ENCODE results near the gene RCBTB1. TPM values are rescaled to one million over a fixed set of nuclear protein-coding genes. Genes with fewer than 3 reads are reported as not detected.

Gene RCBTB1
- total RNA-seq = 30.9 TPM

DNA sequence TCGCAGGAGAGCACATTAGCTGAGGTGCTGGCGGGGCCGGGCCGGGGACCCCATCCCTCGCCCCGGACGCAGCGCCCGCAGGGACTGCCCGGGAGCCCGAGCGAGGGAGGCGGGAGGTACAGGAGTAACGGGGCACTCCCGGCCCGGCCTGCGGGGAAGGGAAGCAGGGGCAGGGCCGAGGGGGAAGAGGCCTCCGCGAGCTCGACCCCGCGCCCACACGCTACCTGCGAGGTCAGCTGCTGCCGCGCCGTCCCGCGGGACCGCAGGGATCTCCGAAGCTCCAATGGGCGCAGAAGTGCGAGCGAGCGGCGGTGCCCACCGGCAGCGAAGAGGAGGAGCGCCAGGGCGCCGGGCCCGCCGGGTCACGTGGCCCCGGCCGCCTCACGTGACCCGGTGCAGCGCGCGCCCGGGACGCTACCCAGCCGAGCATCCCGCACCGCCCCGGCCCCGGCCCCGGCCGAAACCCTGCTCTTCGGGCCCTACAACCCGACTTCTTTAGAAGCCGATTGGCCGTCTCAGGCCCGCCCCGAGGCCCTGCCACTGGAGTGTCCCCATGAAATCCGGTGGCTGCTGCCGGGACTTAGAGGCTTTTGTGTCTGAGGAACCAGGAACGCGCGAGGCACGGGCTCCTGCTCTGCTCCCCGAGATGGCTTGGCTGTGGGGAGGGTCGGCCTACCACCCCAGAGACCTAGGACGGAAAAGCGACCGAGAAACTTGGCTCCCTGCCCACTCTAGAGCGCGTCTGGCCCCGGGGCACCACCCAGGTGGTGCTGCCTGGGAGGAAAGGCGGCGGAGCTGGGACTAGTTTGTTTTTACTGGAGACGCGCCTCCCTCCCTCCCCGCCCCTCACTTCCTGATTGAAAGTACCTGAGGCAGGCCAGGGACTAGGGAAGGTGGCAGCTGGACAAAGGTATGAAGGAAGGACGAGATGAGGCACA is at the start of gene RCBTB1:
TSS of gene RCBTB1 (minus strand) at position 339 of the 938 bp plus-strand sequence. CDS start 18,279 bp downstream, outside the sequence.

DNA sequence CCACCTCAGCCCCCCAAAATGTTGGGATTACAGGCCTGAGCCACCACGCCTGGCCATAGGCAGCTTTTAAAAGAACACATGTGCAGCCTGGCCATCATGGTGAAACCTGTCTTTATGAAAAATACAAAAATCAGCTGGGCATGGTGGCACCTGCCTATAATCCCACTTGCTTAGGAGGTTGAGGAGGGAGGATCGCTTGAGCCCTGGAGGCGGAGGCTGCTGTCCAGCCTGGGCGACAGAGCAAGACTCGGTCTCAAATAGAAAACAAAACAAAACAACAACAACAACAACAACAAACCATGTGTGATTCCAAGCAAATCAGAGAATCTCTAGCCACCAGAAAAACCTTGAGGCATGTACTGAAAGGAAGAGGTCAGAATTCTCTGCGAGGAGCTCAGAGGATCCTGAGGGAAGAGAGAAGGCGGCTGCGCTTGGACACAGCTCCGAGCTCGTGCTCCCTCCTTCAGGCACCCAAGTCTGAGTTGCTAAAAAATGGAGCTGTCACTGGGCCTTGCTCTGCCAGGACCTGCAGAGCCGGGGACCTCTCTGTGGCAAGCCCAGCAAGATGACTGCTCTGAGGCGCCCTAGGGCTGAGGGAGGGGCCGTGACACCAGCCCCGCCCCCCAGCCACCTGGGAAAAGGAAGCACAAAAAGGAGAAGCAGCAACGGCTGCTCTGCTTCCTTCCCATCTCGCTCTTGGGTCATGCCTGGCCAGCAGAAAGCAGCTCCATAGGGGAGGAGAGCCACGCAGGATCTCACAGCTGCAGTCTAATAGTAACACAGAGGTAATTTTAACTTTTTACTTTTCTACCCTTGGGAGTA is 42.7 kb upstream of the RCBTB1 start, which contains the start of gene ARL11:
TSS of gene ARL11 (plus strand) at position 677 of the 822 bp plus-strand sequence. CDS start 1,941 bp downstream, outside the sequence.

DNA sequence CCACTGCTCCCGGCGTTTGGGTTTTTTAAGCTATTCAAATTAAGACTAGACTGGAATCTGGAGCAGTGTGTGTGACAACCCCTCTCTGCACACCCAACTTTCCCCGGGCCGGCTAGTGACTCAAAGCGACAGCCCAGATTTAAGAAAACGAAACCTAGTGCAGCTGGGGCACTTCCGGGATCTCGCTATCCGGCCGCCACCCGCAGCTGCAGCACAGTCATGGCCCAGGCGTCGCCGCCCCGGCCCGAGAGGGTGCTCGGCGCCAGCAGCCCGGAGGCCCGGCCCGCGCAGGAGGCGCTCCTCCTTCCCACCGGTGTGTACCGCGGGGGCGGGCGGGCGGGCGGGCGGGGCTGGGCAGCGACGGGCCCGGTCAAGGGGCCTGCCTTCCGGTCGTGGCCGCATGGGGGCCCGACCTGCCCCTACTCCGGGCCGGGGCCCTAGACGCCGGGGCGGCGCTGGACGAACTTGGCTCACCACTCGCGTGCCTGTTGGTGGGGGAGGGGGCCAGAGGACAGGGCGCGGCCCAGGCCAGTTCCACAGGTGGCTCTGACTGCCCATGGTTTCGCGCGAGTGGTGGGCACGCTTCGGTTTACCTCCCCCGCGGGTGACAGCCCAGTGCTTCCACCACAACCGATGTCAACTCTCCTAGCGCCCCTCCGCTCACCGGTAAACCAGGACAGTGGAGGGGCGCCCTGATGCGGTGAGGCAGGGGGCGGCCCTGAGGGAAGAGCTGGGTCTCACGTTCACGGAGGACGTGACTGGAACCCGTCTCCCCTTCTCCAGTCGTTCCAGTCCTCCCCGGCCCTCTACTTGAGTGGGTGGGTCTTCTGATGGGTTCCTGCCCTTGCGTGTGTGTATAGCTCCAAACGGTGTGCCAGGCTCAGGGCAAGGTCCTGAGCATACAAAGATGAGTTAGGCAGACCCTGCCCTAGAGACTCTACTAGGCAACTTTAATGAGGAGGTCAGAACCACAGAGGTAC is 89.3 kb downstream of the RCBTB1 start, which contains the start of gene PHF11:
TSS of gene PHF11 (plus strand) at position 171 of the 980 bp plus-strand sequence. CDS start at position 220, 49 bp downstream.

Other genes starting within 250 kb of the RCBTB1 start
- gene CAB39L, start 141.5 kb downstream of the RCBTB1 start, total RNA-seq = 53.1 TPM
- gene SETDB2, start 141.3 kb downstream of the RCBTB1 start, total RNA-seq = 20.1 TPM
- 20.8 TPM for gene PHF11, start 89.6 kb downstream of the RCBTB1 start, total RNA-seq
- gene ARL11, start 42.9 kb upstream of the RCBTB1 start, total RNA-seq = 0.23 TPM
- gene EBPL, start 105.9 kb upstream of the RCBTB1 start, total RNA-seq = 28.6 TPM
- gene KPNA3, start 207.1 kb upstream of the RCBTB1 start, total RNA-seq = 63.9 TPM